SK-N-SH treated with all-trans-retinoic acid at 6 μM for 48 hours (cell line): Measurements from ENCODE around the gene ULK4.

ENCODE experiments used
- ATAC-seq: fragments of 200-7000 bp; cut with Tn5 transposase; 3 replicates; pipeline ENCODE4 v1.9.1; 2020; ENCODE audit warnings: mild to moderate bottlenecking, moderate library complexity
- ARNTL ChIP-seq: fragments of 450-650 bp; formaldehyde crosslinking; IDR thresholded peaks from 2 replicates; pipeline ENCODE4 v1.5.0; 2020; ENCODE audit warnings: low read depth, mild to moderate bottlenecking, moderate library complexity, borderline replicate concordance
- BACH2 ChIP-seq: fragments of 250-450 bp; sonication (Bioruptor Pico); IDR thresholded peaks from 2 replicates; pipeline ENCODE4 v1.9.0; 2021; ENCODE audit warnings: mild to moderate bottlenecking, borderline replicate concordance
- CSDC2 ChIP-seq: fragments of 250-450 bp; sonication (Bioruptor Pico); IDR thresholded peaks from 2 replicates; pipeline ENCODE4 v1.5.0; 2020; ENCODE audit warnings: mild to moderate bottlenecking, moderate library complexity
- ESRRG ChIP-seq: fragments of 250-450 bp; sonication (Bioruptor Pico); IDR thresholded peaks from 2 replicates; pipeline ENCODE4 v1.6.1; 2021; ENCODE audit warnings: mild to moderate bottlenecking
- GLIS3 ChIP-seq: fragments of 250-450 bp; sonication (Bioruptor Pico); IDR thresholded peaks from 2 replicates; pipeline ENCODE4 v1.5.0; 2020; ENCODE audit warnings: mild to moderate bottlenecking, moderate library complexity
- ISL1 ChIP-seq: fragments of 250-450 bp; sonication (Bioruptor Pico); IDR thresholded peaks from 2 replicates; pipeline ENCODE4 v2.1.2; 2022; ENCODE audit warnings: mild to moderate bottlenecking, moderate library complexity
- OSR1 ChIP-seq: fragments of 250-450 bp; sonication (Bioruptor Pico); IDR thresholded peaks from 2 replicates; pipeline ENCODE4 v1.8.0; 2022; ENCODE audit warnings: moderate library complexity, mild to moderate bottlenecking, inconsistent platforms
- PPARA ChIP-seq: fragments of 250-450 bp; sonication (Bioruptor Pico); IDR thresholded peaks from 2 replicates; pipeline ENCODE4 v1.5.0; 2020; ENCODE audit warnings: mild to moderate bottlenecking, borderline replicate concordance
- RARB ChIP-seq: fragments of 250-450 bp; sonication (Bioruptor Pico); IDR thresholded peaks from 2 replicates; pipeline ENCODE4 v1.8.0; 2021; ENCODE audit warnings: mild to moderate bottlenecking, moderate library complexity
- SNAI2 ChIP-seq: fragments of 250-450 bp; sonication (Bioruptor Pico); IDR thresholded peaks from 2 replicates; pipeline ENCODE4 v1.5.0; 2020; ENCODE audit warnings: mild to moderate bottlenecking, moderate library complexity
- TCF4 ChIP-seq: fragments of 250-450 bp; sonication (Bioruptor Pico); IDR thresholded peaks from 2 replicates; pipeline ENCODE4 v1.8.0; 2021; ENCODE audit warnings: mild to moderate bottlenecking, moderate library complexity, borderline replicate concordance
- TOX ChIP-seq: fragments of 250-450 bp; sonication (Bioruptor Pico); IDR thresholded peaks from 2 replicates; pipeline ENCODE4 v1.8.0; 2021; ENCODE audit warnings: mild to moderate bottlenecking, moderate library complexity, borderline replicate concordance
- ZC3H10 ChIP-seq: fragments of 250-450 bp; sonication (Bioruptor Pico); IDR thresholded peaks from 2 replicates; pipeline ENCODE4 v1.5.1; 2021; ENCODE audit warnings: mild to moderate bottlenecking, moderate library complexity
- ZFP3 ChIP-seq: fragments of 250-450 bp; sonication (Bioruptor Pico); IDR thresholded peaks from 2 replicates; pipeline ENCODE4 v1.5.0; 2020; ENCODE audit warnings: mild to moderate bottlenecking, moderate library complexity
- ZFP30 ChIP-seq: fragments of 450-650 bp; formaldehyde crosslinking; IDR thresholded peaks from 2 replicates; pipeline ENCODE4 v1.5.0; 2022; ENCODE audit warnings: mild to moderate bottlenecking, moderate library complexity
- ZNF565 ChIP-seq: fragments of 450-650 bp; formaldehyde crosslinking; conservative IDR thresholded peaks from 2 replicates; pipeline ENCODE4 v1.5.0; 2020; ENCODE audit warnings: low read depth, mild to moderate bottlenecking, moderate library complexity
- ZNF70 ChIP-seq: fragments of 450-650 bp; formaldehyde crosslinking; IDR thresholded peaks from 2 replicates; pipeline ENCODE4 v1.5.0; 2020; ENCODE audit warnings: mild to moderate bottlenecking, moderate library complexity
- ZNF8 ChIP-seq: fragments of 450-650 bp; formaldehyde crosslinking; IDR thresholded peaks from 2 replicates; pipeline ENCODE4 v1.5.0; 2020; ENCODE audit warnings: mild to moderate bottlenecking, moderate library complexity
- TF ChIP-seq, protein P1 (sequence below): fragments of 250-450 bp; sonication (Bioruptor Pico); IDR thresholded peaks from 2 replicates; pipeline ENCODE4 v1.8.0; 2020; ENCODE audit warnings: mild to moderate bottlenecking, moderate library complexity, borderline replicate concordance
- TF ChIP-seq, protein P2 (sequence below): fragments of 250-450 bp; sonication (Bioruptor Pico); IDR thresholded peaks from 2 replicates; pipeline ENCODE4 v1.5.1; 2020; ENCODE audit warnings: low read depth, mild to moderate bottlenecking, moderate library complexity
- TF ChIP-seq, protein P3 (sequence below): fragments of 250-450 bp; sonication (Bioruptor Pico); IDR thresholded peaks from 2 replicates; pipeline ENCODE4 v1.5.1; 2021; ENCODE audit warnings: mild to moderate bottlenecking, moderate library complexity
- TF ChIP-seq, protein P4 (sequence below): fragments of 250-450 bp; sonication (Bioruptor Pico); IDR thresholded peaks from 2 replicates; pipeline ENCODE4 v1.5.0; 2020; ENCODE audit warnings: mild to moderate bottlenecking, moderate library complexity
- TF ChIP-seq, protein P5 (sequence below): fragments of 250-450 bp; sonication (Bioruptor Pico); IDR thresholded peaks from 2 replicates; pipeline ENCODE4 v1.8.0; 2021; ENCODE audit warnings: low read depth, mild to moderate bottlenecking, moderate library complexity, borderline replicate concordance

Gene ULK4

DNA sequence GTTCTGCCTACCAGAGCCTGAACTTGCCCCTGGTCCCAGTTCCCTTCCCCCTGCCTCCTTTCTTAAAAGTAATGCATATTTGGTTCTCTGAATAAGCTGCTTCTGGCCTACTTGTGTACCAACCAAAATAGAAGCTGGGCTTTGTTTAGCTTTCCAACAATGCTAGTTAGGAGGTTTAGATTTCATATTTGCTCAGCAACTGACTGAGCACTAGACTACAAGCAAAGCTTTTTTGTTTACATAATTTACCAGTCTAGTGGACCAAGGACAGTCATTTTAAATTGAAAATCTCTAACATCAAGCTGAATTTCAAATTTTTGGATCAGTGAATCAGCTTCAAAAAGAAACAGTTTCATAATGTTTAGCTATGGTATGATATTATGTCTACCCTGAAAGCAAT, 331.2 kb downstream of the ULK4 start:
- no peak for ATAC-seq

DNA sequence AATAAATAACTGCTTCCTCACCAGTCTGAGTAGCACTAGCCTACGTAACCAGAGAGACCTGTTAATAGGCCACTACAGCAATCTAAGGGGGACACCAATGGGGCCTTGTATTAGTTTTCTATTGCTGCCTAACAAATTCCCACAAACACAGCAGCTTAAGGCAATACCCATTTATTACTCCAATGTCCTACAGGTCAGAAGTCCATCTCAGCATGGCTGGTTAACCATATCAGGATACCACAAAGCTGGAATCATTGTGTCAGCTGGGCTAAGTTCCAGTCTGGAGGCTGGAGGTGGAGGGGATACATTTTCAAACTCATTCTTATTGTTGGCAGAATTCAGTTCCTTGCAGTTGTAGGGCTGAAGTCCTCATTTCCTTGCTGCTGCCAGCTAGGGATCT, 331.9 kb downstream of the ULK4 start:
- no peak for ATAC-seq
- TF ChIP-seq TCF4 (CRISPR knock-in tag): no peak
- no peak for TF ChIP-seq BACH2 (CRISPR knock-in tag)
- TF ChIP-seq ZNF8 (CRISPR knock-in tag): no peak
- no peak for TF ChIP-seq ZC3H10 (CRISPR knock-in tag)
- TF ChIP-seq PPARA (CRISPR knock-in tag): no peak
- TF ChIP-seq ZNF70 (CRISPR knock-in tag): no peak
- no peak for TF ChIP-seq TOX (CRISPR knock-in tag)
- TF ChIP-seq RARB (CRISPR knock-in tag): no peak
- no peak for TF ChIP-seq OSR1 (CRISPR knock-in tag)
- TF ChIP-seq SNAI2 (CRISPR knock-in tag): no peak
- TF ChIP-seq ISL1 (CRISPR knock-in tag): no peak
- no peak for TF ChIP-seq ESRRG
- no peak for TF ChIP-seq ARNTL
- TF ChIP-seq, protein P1, sequence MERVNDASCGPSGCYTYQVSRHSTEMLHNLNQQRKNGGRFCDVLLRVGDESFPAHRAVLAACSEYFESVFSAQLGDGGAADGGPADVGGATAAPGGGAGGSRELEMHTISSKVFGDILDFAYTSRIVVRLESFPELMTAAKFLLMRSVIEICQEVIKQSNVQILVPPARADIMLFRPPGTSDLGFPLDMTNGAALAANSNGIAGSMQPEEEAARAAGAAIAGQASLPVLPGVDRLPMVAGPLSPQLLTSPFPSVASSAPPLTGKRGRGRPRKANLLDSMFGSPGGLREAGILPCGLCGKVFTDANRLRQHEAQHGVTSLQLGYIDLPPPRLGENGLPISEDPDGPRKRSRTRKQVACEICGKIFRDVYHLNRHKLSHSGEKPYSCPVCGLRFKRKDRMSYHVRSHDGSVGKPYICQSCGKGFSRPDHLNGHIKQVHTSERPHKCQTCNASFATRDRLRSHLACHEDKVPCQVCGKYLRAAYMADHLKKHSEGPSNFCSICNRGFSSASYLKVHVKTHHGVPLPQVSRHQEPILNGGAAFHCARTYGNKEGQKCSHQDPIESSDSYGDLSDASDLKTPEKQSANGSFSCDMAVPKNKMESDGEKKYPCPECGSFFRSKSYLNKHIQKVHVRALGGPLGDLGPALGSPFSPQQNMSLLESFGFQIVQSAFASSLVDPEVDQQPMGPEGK (CRISPR knock-in tag): no peak
- no peak for TF ChIP-seq GLIS3 (CRISPR knock-in tag)
- TF ChIP-seq, protein P2, sequence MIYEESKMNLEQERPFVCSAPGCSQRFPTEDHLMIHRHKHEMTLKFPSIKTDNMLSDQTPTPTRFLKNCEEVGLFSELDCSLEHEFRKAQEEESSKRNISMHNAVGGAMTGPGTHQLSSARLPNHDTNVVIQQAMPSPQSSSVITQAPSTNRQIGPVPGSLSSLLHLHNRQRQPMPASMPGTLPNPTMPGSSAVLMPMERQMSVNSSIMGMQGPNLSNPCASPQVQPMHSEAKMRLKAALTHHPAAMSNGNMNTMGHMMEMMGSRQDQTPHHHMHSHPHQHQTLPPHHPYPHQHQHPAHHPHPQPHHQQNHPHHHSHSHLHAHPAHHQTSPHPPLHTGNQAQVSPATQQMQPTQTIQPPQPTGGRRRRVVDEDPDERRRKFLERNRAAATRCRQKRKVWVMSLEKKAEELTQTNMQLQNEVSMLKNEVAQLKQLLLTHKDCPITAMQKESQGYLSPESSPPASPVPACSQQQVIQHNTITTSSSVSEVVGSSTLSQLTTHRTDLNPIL (CRISPR knock-in tag): no peak

More for the DNA sequence above, 331.2 kb downstream of the ULK4 start:
- TF ChIP-seq ISL1 (CRISPR knock-in tag) (no peak), TOX (CRISPR knock-in tag) (no peak), TCF4 (CRISPR knock-in tag) (no peak), BACH2 (CRISPR knock-in tag) (no peak), RARB (CRISPR knock-in tag) (no peak), ZNF565 (CRISPR knock-in tag) (no peak), ESRRG (no peak), ZNF8 (CRISPR knock-in tag) (no peak), OSR1 (CRISPR knock-in tag) (no peak), ZFP3 (CRISPR knock-in tag) (no peak), PPARA (CRISPR knock-in tag) (no peak), ZFP30 (CRISPR knock-in tag) (no peak), ARNTL (no peak), GLIS3 (CRISPR knock-in tag) (no peak), CSDC2 (CRISPR knock-in tag) (no peak)
- TF ChIP-seq, protein P2 (CRISPR knock-in tag): no peak
- TF ChIP-seq, protein P3, sequence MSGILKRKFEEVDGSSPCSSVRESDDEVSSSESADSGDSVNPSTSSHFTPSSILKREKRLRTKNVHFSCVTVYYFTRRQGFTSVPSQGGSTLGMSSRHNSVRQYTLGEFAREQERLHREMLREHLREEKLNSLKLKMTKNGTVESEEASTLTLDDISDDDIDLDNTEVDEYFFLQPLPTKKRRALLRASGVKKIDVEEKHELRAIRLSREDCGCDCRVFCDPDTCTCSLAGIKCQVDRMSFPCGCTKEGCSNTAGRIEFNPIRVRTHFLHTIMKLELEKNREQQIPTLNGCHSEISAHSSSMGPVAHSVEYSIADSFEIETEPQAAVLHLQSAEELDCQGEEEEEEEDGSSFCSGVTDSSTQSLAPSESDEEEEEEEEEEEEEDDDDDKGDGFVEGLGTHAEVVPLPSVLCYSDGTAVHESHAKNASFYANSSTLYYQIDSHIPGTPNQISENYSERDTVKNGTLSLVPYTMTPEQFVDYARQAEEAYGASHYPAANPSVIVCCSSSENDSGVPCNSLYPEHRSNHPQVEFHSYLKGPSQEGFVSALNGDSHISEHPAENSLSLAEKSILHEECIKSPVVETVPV (CRISPR knock-in tag): no peak
- TF ChIP-seq, protein P4, sequence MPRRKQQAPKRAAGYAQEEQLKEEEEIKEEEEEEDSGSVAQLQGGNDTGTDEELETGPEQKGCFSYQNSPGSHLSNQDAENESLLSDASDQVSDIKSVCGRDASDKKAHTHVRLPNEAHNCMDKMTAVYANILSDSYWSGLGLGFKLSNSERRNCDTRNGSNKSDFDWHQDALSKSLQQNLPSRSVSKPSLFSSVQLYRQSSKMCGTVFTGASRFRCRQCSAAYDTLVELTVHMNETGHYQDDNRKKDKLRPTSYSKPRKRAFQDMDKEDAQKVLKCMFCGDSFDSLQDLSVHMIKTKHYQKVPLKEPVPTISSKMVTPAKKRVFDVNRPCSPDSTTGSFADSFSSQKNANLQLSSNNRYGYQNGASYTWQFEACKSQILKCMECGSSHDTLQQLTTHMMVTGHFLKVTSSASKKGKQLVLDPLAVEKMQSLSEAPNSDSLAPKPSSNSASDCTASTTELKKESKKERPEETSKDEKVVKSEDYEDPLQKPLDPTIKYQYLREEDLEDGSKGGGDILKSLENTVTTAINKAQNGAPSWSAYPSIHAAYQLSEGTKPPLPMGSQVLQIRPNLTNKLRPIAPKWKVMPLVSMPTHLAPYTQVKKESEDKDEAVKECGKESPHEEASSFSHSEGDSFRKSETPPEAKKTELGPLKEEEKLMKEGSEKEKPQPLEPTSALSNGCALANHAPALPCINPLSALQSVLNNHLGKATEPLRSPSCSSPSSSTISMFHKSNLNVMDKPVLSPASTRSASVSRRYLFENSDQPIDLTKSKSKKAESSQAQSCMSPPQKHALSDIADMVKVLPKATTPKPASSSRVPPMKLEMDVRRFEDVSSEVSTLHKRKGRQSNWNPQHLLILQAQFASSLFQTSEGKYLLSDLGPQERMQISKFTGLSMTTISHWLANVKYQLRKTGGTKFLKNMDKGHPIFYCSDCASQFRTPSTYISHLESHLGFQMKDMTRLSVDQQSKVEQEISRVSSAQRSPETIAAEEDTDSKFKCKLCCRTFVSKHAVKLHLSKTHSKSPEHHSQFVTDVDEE (CRISPR knock-in tag): no peak
- TF ChIP-seq, all 23 proteins: peak for 0

DNA sequence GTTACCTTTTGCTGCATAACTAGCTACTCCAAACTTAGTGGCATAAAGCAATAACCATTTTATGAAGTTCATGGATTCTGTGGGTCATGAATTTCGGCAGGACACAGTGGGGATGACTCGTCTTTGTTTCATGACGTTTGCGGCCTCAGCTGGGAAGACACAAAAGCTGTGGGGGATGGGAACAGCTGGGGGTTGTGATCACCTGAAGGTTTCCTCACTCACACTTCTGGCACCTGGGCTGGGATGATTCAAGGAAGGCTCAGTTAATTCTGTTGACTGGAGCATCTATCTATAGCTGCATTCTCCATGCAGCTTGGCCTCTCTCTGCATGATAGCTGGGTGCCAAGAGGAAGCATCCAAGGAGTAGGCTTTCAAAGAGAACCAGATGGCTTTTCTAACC, 332.8 kb downstream of the ULK4 start:
- ATAC-seq: no peak
- TF ChIP-seq TCF4 (CRISPR knock-in tag) (no peak), ESRRG (no peak), BACH2 (CRISPR knock-in tag) (no peak), OSR1 (CRISPR knock-in tag) (no peak), ZFP30 (CRISPR knock-in tag) (no peak), GLIS3 (CRISPR knock-in tag) (no peak), ZNF565 (CRISPR knock-in tag) (no peak), ZC3H10 (CRISPR knock-in tag) (no peak), PPARA (CRISPR knock-in tag) (no peak), ISL1 (CRISPR knock-in tag) (no peak), ZFP3 (CRISPR knock-in tag) (no peak), CSDC2 (CRISPR knock-in tag) (no peak)
- TF ChIP-seq, protein P5, sequence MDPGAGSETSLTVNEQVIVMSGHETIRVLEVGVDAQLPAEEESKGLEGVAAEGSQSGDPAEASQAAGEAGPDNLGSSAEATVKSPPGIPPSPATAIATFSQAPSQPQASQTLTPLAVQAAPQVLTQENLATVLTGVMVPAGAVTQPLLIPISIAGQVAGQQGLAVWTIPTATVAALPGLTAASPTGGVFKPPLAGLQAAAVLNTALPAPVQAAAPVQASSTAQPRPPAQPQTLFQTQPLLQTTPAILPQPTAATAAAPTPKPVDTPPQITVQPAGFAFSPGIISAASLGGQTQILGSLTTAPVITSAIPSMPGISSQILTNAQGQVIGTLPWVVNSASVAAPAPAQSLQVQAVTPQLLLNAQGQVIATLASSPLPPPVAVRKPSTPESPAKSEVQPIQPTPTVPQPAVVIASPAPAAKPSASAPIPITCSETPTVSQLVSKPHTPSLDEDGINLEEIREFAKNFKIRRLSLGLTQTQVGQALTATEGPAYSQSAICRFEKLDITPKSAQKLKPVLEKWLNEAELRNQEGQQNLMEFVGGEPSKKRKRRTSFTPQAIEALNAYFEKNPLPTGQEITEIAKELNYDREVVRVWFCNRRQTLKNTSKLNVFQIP (CRISPR knock-in tag): no peak
- TF ChIP-seq, protein P1 (CRISPR knock-in tag): no peak
